Peyer's patch (tissue), 4 donors: Measurements from ENCODE around the gene TCF19. TPM values are rescaled to one million over a fixed set of nuclear protein-coding genes. Genes with fewer than 3 reads are reported as not detected.

Source experiments
- DNase-seq, 3 donors: peaks; one replicate each; pipeline ENCODE4 v3.0.0-alpha.2; 2017 to 2019
- H3K27ac ChIP-seq, 4 donors: fragments of 200-600 bp; sonication (generic); one replicate each; pipeline ENCODE4 v1.5.1; 2016 to 2019
- H3K27me3 ChIP-seq, 2 donors: fragments of 200-600 bp; sonication (generic); one replicate each; pipeline ENCODE4 v1.5.1; 2019
- H3K36me3 ChIP-seq, 3 donors: fragments of 200-600 bp; sonication (generic); one replicate each; pipeline ENCODE4 v1.5.1; 2016 to 2019
- H3K4me1 ChIP-seq, 4 donors: fragments of 200-600 bp; sonication (generic); one replicate each; pipeline ENCODE4 v1.5.1; 2016 to 2019
- H3K4me3 ChIP-seq, 4 donors: fragments of 200-600 bp; sonication (generic); 1 replicate in 3 of 4; 2 replicates in 1 of 4; pipeline ENCODE4 v1.5.1; 2016 to 2019; ENCODE audit warnings: mild to moderate bottlenecking in 1 of 4
- H3K9me3 ChIP-seq, 4 donors: fragments of 200-600 bp; sonication (generic); one replicate each; pipeline ENCODE4 v1.5.1; 2016 to 2019; ENCODE audit warnings: mild to moderate bottlenecking in 1 of 4
- CTCF ChIP-seq, 6 experiments: fragments of 450-650 bp in 4 of 6; fragments of 200-600 bp in 2 of 6; sonication (generic) in 1 of 6; IDR thresholded peaks; one replicate each; pipeline ENCODE4 v1.5.1; 2017 to 2019; ENCODE audit warnings: antibody characterized with exemption in 6 of 6, mild to moderate bottlenecking in 3 of 6, moderate library complexity in 1 of 6
- POLR2A ChIP-seq, 2 donors: fragments of 450-650 bp; IDR thresholded peaks; one replicate each; pipeline ENCODE4 v1.5.1; 2017; ENCODE audit warnings: antibody characterized with exemption in 2 of 2, mild to moderate bottlenecking in 2 of 2, moderate library complexity in 2 of 2
- total RNA-seq, 4 donors: library from RNA; depleted of rRNA; stranded (reverse); fragments of >200 nt; gene quantifications; one replicate each; pipeline ENCODE4 v1.1.0, GENCODE V29; 2016

Gene TCF19
- total RNA-seq, 4 donors from 2014 or later, result 4.0 to 28.9 (median 7.1) TPM

- H3K27ac ChIP-seq, result peak overlapping the region; percentile 83 to 90 (median 89)
- no peaks in the 10 kb centered on the region for H3K9me3 ChIP-seq
- DNase-seq, result peak in 2 of 3 donors; percentile 33 to 68
- H3K36me3 ChIP-seq, result no peaks in the 10 kb centered on the region
- no peaks in the 10 kb centered on the region for H3K27me3 ChIP-seq
- H3K4me1 ChIP-seq, result peaks cover 0 to 46% (median 12%) of the 10 kb centered on the region in 4 donors
- peak overlapping the region; percentile 18 to 56 (median 41) for H3K4me3 ChIP-seq
- no peak for TF ChIP-seq POLR2A (IDR thresholded peaks at IDR 0.05)
- TF ChIP-seq CTCF (IDR thresholded peaks at IDR 0.05), result peak in 1 of 6 experiments; percentile 1
Measured at GRCh38 chr6:31203345-31203979, 45.1 kb downstream of the TCF19 start.

- peak in 1 of 3 donors; percentile 43 for DNase-seq
- H3K4me3 ChIP-seq, result peak overlapping the region in 2 of 4 donors; percentile 40 to 56
- no peaks in the 10 kb centered on the region for H3K27me3 ChIP-seq
- peak overlapping the region; percentile 83 to 90 (median 89) for H3K27ac ChIP-seq
- TF ChIP-seq POLR2A (IDR thresholded peaks at IDR 0.05), result no peak
- TF ChIP-seq CTCF (IDR thresholded peaks at IDR 0.05), result no peak
- peaks cover 0 to 33% (median 10%) of the 10 kb centered on the region in 4 donors for H3K4me1 ChIP-seq
- H3K36me3 ChIP-seq, result no peaks in the 10 kb centered on the region
- H3K9me3 ChIP-seq, result no peaks in the 10 kb centered on the region
Measured at GRCh38 chr6:31204751-31205145, 46.4 kb downstream of the TCF19 start.

DNA sequence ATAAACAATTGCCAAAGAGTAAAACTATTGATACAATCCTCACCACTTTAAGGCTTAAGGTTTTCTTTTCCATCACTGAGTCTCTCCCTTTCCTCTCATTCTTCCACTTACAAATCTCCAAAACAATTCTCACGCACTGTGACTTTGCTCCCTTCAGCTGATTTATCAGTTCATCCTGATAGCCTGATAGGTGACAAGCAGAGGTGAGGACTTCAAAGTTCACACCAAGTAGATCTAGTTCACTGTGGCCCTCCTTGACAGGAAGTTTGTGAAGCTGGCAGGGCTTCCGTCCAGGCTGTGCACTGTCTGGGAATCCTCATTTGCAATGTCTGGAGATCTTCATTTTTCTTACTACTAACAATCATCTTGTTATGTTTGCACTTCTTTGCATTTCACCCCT lies 47.2 kb downstream of the TCF19 start:
- TF ChIP-seq CTCF (IDR thresholded peaks at IDR 0.05), result no peak
- Histone ChIP-seq H3K27me3 (no peaks in the 10 kb centered on the region), H3K9me3 (no peaks in the 10 kb centered on the region), H3K4me3 (no peak overlapping the region), H3K27ac (peak overlapping the region in 2 of 4 donors; percentile 34 to 39), H3K36me3 (no peaks in the 10 kb centered on the region), H3K4me1 (peaks cover 0 to 32% (median 10%) of the 10 kb centered on the region in 4 donors)
- peak in 1 of 3 donors; percentile 56 for DNase-seq

- Histone ChIP-seq H3K4me3 (no peak overlapping the region), H3K27ac (no peak overlapping the region)
- no peak for DNase-seq
Measured at GRCh38 chr6:31208506-31208905, 50.1 kb downstream of the TCF19 start.

DNA sequence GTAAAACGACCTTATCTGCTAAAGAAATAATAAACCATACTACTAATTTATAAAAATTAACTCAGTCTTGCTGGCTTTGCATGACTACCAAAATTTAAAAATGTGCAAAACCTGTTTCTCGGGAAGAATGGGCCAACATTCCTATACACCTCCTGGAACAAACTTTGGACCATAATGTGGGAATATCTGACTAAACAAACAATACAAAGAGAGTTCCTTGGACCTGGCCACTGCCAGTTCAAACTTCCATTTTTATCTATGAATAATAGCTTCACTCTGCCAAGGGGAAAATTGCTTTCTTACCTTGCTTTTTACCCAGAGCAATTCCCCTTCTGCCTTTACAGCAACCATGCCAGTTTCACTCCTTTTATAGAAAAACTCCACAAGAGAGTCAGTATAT lies 50.7 kb downstream of the TCF19 start:
- Histone ChIP-seq H3K27me3 (no peaks in the 10 kb centered on the region), H3K9me3 (no peaks in the 10 kb centered on the region), H3K4me1 (peaks cover 0 to 13% (median 0%) of the 10 kb centered on the region in 4 donors), H3K4me3 (no peak overlapping the region), H3K27ac (peak overlapping the region in 1 of 4 donors; percentile 45), H3K36me3 (no peaks in the 10 kb centered on the region)
- TF ChIP-seq POLR2A (IDR thresholded peaks at IDR 0.05), result no peak
- no peak for TF ChIP-seq CTCF (IDR thresholded peaks at IDR 0.05)
- DNase-seq, result no peak

More at GRCh38 chr6:31208506-31208905, 50.1 kb downstream of the TCF19 start:
- TF ChIP-seq CTCF (IDR thresholded peaks at IDR 0.05) (no peak), POLR2A (IDR thresholded peaks at IDR 0.05) (no peak)
- Histone ChIP-seq H3K27me3 (no peaks in the 10 kb centered on the region), H3K9me3 (no peaks in the 10 kb centered on the region), H3K36me3 (no peaks in the 10 kb centered on the region), H3K4me1 (peaks cover 0 to 15% (median 0%) of the 10 kb centered on the region in 4 donors)
